HEK293 (cell line): Measurements from ENCODE around the gene TMEM106A.

Source experiments
- BCL11A ChIP-seq: fragments of 450-650 bp; formaldehyde crosslinking; IDR thresholded peaks from 2 replicates; pipeline ENCODE4 v1.5.1; 2016; ENCODE audit warnings: low read depth, missing biosample characterization, missing genetic modification characterization
- KLF16 ChIP-seq: fragments of 450-650 bp; formaldehyde crosslinking; IDR thresholded peaks from 2 replicates; pipeline ENCODE4 v1.5.1; 2017; ENCODE audit warnings: missing biosample characterization, missing genetic modification characterization
- PRDM1 ChIP-seq: fragments of 450-650 bp; formaldehyde crosslinking; IDR thresholded peaks from 2 replicates; pipeline ENCODE4; 2016; ENCODE audit warnings: missing biosample characterization, missing genetic modification characterization
- REST ChIP-seq: fragments of 450-650 bp; formaldehyde crosslinking; IDR thresholded peaks from 2 replicates; pipeline ENCODE4 v1.5.1; 2016; ENCODE audit warnings: missing biosample characterization, missing genetic modification characterization
- TRIM28 ChIP-seq: IDR thresholded peaks from 2 replicates; pipeline ENCODE4 v1.6.1; 2011; ENCODE audit warnings: low read length, control low read depth, borderline replicate concordance
- YY1 ChIP-seq: fragments of 450-650 bp; formaldehyde crosslinking; IDR thresholded peaks from 2 replicates; pipeline ENCODE4 v1.5.1; 2018; ENCODE audit warnings: missing biosample characterization, missing genetic modification characterization
- ZBTB20 ChIP-seq: fragments of 450-650 bp; formaldehyde crosslinking; IDR thresholded peaks from 2 replicates; pipeline ENCODE4 v1.5.1; 2016; ENCODE audit warnings: missing biosample characterization, missing genetic modification characterization
- ZFP41 ChIP-seq: fragments of 450-650 bp; formaldehyde crosslinking; IDR thresholded peaks from 2 replicates; pipeline ENCODE4 v1.5.1; 2016; ENCODE audit warnings: missing biosample characterization, missing genetic modification characterization, borderline replicate concordance
- ZFP69B ChIP-seq: fragments of 450-650 bp; formaldehyde crosslinking; IDR thresholded peaks from 2 replicates; pipeline ENCODE4 v1.5.1; 2016; ENCODE audit warnings: missing biosample characterization, missing genetic modification characterization
- ZNF10 ChIP-seq: fragments of 450-650 bp; formaldehyde crosslinking; IDR thresholded peaks from 2 replicates; pipeline ENCODE4 v1.5.1; 2017; ENCODE audit warnings: missing biosample characterization, missing genetic modification characterization
- ZNF211 ChIP-seq: fragments of 450-650 bp; formaldehyde crosslinking; IDR thresholded peaks from 2 replicates; pipeline ENCODE4 v1.5.1; 2016; ENCODE audit warnings: low read depth, missing biosample characterization, missing genetic modification characterization
- ZNF404 ChIP-seq: fragments of 450-650 bp; formaldehyde crosslinking; IDR thresholded peaks from 2 replicates; pipeline ENCODE4 v1.5.1; 2017; ENCODE audit warnings: missing biosample characterization, missing genetic modification characterization
- ZNF473 ChIP-seq: fragments of 450-650 bp; formaldehyde crosslinking; IDR thresholded peaks from 2 replicates; pipeline ENCODE4 v1.5.1; 2017; ENCODE audit warnings: missing biosample characterization, missing genetic modification characterization
- ZNF514 ChIP-seq: fragments of 450-650 bp; formaldehyde crosslinking; IDR thresholded peaks from 2 replicates; pipeline ENCODE4 v1.5.1; 2016; ENCODE audit warnings: missing biosample characterization, missing genetic modification characterization
- ZNF561 ChIP-seq: fragments of 450-650 bp; IDR thresholded peaks from 2 replicates; pipeline ENCODE4 v1.5.1; 2018; ENCODE audit warnings: missing biosample characterization, missing genetic modification characterization, borderline replicate concordance
- ZNF610 ChIP-seq: fragments of 450-650 bp; formaldehyde crosslinking; IDR thresholded peaks from 2 replicates; pipeline ENCODE4 v1.5.1; 2016; ENCODE audit warnings: missing biosample characterization, missing genetic modification characterization, borderline replicate concordance
- ZNF623 ChIP-seq: fragments of 450-650 bp; formaldehyde crosslinking; IDR thresholded peaks from 2 replicates; pipeline ENCODE4 v1.5.1; 2016; ENCODE audit warnings: missing biosample characterization, missing genetic modification characterization
- ZNF76 ChIP-seq: fragments of 450-650 bp; formaldehyde crosslinking; IDR thresholded peaks from 2 replicates; pipeline ENCODE4; 2016; ENCODE audit warnings: low read depth, missing biosample characterization, missing genetic modification characterization, borderline replicate concordance
- ZSCAN16 ChIP-seq: fragments of 450-650 bp; formaldehyde crosslinking; IDR thresholded peaks from 2 replicates; pipeline ENCODE4 v1.5.1; 2016; ENCODE audit warnings: missing biosample characterization, missing genetic modification characterization
- TF ChIP-seq, protein P1 (sequence below): IDR thresholded peaks from 2 replicates; pipeline ENCODE4 v1.6.1; 2011; ENCODE audit warnings: mild to moderate bottlenecking, low read depth, low read length, borderline replicate concordance
- TF ChIP-seq, protein P2 (sequence below): fragments of 450-650 bp; formaldehyde crosslinking; IDR thresholded peaks from 2 replicates; pipeline ENCODE4 v1.5.1; 2016; ENCODE audit warnings: missing biosample characterization, missing genetic modification characterization
- TF ChIP-seq, protein P3 (sequence below): fragments of 450-650 bp; formaldehyde crosslinking; IDR thresholded peaks from 2 replicates; pipeline ENCODE4 v1.5.1; 2016; ENCODE audit warnings: missing biosample characterization, missing genetic modification characterization
- TF ChIP-seq, protein P4 (sequence below): fragments of 450-650 bp; IDR thresholded peaks from 2 replicates; pipeline ENCODE4 v1.5.1; 2018; ENCODE audit warnings: missing biosample characterization, missing genetic modification characterization
- TF ChIP-seq, protein P5 (sequence below): fragments of 450-650 bp; formaldehyde crosslinking; IDR thresholded peaks from 2 replicates; pipeline ENCODE4 v1.5.1; 2016; ENCODE audit warnings: missing biosample characterization, missing genetic modification characterization
- TF ChIP-seq, protein P6 (sequence below): fragments of 450-650 bp; formaldehyde crosslinking; IDR thresholded peaks from 2 replicates; pipeline ENCODE4 v1.5.1; 2016; ENCODE audit warnings: missing biosample characterization, missing genetic modification characterization

The TMEM106A gene

GRCh38 chr17:43170140-43170765 is 41.4 kb upstream of the TMEM106A start (continued):
- no peak for TF ChIP-seq ZFP69B (tag by site-specific recombination)
- no peak for TF ChIP-seq PRDM1
- peak; percentile 97 for TF ChIP-seq ZNF76
- no peak; the same call in 1 of the 2 replicates for TF ChIP-seq YY1 (tag by site-specific recombination)
- TF ChIP-seq, protein P1, sequence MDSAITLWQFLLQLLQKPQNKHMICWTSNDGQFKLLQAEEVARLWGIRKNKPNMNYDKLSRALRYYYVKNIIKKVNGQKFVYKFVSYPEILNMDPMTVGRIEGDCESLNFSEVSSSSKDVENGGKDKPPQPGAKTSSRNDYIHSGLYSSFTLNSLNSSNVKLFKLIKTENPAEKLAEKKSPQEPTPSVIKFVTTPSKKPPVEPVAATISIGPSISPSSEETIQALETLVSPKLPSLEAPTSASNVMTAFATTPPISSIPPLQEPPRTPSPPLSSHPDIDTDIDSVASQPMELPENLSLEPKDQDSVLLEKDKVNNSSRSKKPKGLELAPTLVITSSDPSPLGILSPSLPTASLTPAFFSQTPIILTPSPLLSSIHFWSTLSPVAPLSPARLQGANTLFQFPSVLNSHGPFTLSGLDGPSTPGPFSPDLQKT: no peak
- no peak for TF ChIP-seq ZNF473 (tag by site-specific recombination)
- TF ChIP-seq ZNF514 (tag by site-specific recombination): no peak
- TF ChIP-seq, protein P2, sequence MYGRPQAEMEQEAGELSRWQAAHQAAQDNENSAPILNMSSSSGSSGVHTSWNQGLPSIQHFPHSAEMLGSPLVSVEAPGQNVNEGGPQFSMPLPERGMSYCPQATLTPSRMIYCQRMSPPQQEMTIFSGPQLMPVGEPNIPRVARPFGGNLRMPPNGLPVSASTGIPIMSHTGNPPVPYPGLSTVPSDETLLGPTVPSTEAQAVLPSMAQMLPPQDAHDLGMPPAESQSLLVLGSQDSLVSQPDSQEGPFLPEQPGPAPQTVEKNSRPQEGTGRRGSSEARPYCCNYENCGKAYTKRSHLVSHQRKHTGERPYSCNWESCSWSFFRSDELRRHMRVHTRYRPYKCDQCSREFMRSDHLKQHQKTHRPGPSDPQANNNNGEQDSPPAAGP (tag by site-specific recombination): no peak; the same call in 1 of the 2 replicates
- no peak for TF ChIP-seq ZNF211 (tag by site-specific recombination)
- TF ChIP-seq BCL11A (tag by site-specific recombination): 0 out of 2 replicates have a peak, but pooled peaks have one; percentile 38
- TF ChIP-seq ZNF561 (tag by site-specific recombination): no peak
- TF ChIP-seq TRIM28: no peak
- TF ChIP-seq ZBTB20 (tag by site-specific recombination): no peak
- TF ChIP-seq KLF16 (tag by site-specific recombination): no peak
- TF ChIP-seq, protein P3, sequence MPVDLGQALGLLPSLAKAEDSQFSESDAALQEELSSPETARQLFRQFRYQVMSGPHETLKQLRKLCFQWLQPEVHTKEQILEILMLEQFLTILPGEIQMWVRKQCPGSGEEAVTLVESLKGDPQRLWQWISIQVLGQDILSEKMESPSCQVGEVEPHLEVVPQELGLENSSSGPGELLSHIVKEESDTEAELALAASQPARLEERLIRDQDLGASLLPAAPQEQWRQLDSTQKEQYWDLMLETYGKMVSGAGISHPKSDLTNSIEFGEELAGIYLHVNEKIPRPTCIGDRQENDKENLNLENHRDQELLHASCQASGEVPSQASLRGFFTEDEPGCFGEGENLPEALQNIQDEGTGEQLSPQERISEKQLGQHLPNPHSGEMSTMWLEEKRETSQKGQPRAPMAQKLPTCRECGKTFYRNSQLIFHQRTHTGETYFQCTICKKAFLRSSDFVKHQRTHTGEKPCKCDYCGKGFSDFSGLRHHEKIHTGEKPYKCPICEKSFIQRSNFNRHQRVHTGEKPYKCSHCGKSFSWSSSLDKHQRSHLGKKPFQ: no peak
- TF ChIP-seq ZSCAN16 (tag by site-specific recombination): no peak
- TF ChIP-seq ZNF623 (tag by site-specific recombination): 0 out of 2 replicates have a peak, but pooled peaks have one; percentile 7
- TF ChIP-seq ZNF404 (tag by site-specific recombination): no peak
- TF ChIP-seq ZFP41: no peak
- TF ChIP-seq REST: no peak
- TF ChIP-seq, protein P4, sequence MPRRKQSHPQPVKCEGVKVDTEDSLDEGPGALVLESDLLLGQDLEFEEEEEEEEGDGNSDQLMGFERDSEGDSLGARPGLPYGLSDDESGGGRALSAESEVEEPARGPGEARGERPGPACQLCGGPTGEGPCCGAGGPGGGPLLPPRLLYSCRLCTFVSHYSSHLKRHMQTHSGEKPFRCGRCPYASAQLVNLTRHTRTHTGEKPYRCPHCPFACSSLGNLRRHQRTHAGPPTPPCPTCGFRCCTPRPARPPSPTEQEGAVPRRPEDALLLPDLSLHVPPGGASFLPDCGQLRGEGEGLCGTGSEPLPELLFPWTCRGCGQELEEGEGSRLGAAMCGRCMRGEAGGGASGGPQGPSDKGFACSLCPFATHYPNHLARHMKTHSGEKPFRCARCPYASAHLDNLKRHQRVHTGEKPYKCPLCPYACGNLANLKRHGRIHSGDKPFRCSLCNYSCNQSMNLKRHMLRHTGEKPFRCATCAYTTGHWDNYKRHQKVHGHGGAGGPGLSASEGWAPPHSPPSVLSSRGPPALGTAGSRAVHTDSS: no peak
- 0 out of 2 replicates have a peak, but pooled peaks have one; percentile 25 for TF ChIP-seq ZNF10 (tag by site-specific recombination)
- TF ChIP-seq, protein P5, sequence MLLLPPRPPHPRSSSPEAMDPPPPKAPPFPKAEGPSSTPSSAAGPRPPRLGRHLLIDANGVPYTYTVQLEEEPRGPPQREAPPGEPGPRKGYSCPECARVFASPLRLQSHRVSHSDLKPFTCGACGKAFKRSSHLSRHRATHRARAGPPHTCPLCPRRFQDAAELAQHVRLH (tag by site-specific recombination): peak; percentile 12; the same call in 1 of the 2 replicates
- TF ChIP-seq, protein P6, sequence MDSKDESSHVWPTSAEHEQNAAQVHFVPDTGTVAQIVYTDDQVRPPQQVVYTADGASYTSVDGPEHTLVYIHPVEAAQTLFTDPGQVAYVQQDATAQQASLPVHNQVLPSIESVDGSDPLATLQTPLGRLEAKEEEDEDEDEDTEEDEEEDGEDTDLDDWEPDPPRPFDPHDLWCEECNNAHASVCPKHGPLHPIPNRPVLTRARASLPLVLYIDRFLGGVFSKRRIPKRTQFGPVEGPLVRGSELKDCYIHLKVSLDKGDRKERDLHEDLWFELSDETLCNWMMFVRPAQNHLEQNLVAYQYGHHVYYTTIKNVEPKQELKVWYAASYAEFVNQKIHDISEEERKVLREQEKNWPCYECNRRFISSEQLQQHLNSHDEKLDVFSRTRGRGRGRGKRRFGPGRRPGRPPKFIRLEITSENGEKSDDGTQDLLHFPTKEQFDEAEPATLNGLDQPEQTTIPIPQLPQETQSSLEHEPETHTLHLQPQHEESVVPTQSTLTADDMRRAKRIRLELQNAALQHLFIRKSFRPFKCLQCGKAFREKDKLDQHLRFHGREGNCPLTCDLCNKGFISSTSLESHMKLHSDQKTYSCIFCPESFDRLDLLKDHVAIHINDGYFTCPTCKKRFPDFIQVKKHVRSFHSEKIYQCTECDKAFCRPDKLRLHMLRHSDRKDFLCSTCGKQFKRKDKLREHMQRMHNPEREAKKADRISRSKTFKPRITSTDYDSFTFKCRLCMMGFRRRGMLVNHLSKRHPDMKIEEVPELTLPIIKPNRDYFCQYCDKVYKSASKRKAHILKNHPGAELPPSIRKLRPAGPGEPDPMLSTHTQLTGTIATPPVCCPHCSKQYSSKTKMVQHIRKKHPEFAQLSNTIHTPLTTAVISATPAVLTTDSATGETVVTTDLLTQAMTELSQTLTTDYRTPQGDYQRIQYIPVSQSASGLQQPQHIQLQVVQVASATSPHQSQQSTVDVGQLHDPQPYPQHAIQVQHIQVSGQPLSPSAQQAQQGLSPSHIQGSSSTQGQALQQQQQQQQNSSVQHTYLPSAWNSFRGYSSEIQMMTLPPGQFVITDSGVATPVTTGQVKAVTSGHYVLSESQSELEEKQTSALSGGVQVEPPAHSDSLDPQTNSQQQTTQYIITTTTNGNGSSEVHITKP (tag by site-specific recombination): no peak
- TF ChIP-seq ZNF610 (tag by site-specific recombination): no peak
